Measurements from ENCODE around the gene TMED8. TPM values are rescaled to one million over a fixed set of nuclear protein-coding genes. Genes with fewer than 3 reads are reported as not detected.

The TMED8 gene
- total and polyA plus RNA-seq, 10 of the 15 experiments (the other 5 are each of a cell fraction or from before 2014, with no cell fraction given), result 7.3 to 39.1 (median 26.1) TPM

- TF ChIP-seq JUND (IDR thresholded peaks at IDR 0.05; ENCODE audit: low read depth, low read length) (no peak), NKRF (conservative IDR thresholded peaks at IDR 0.05) (no peak), NFIC (IDR thresholded peaks at IDR 0.05; ENCODE audit: low read depth, low read length) (peak; percentile 3; the same call in 1 of the 2 replicates), SREBF2 (IDR thresholded peaks at IDR 0.05; ENCODE audit: low read length) (no peak), MTA2 (IDR thresholded peaks at IDR 0.05; ENCODE audit: low read depth) (no peak), RCOR1 (conservative IDR thresholded peaks at IDR 0.05; ENCODE audit: low read depth, low read length) (no peak), ATF3 (IDR thresholded peaks at IDR 0.05; ENCODE audit: borderline replicate concordance, extremely low read depth, low read depth, low read length) (no peak), NR2F1 (conservative IDR thresholded peaks at IDR 0.05) (no peak), HCFC1 (IDR thresholded peaks at IDR 0.05; ENCODE audit: low read length) (no peak), ZNF384 (IDR thresholded peaks at IDR 0.05; ENCODE audit: borderline replicate concordance, low read depth, low read length) (no peak), SMAD5 (IDR thresholded peaks at IDR 0.05; ENCODE audit: low read depth) (no peak), CEBPB (IDR thresholded peaks at IDR 0.05; ENCODE audit: borderline replicate concordance in 1 of 2, low read depth in 2 of 2, low read length in 2 of 2) (no peak), CEBPZ (IDR thresholded peaks at IDR 0.05; ENCODE audit: low read depth, low read length) (no peak), CREB1 (IDR thresholded peaks at IDR 0.05; ENCODE audit: low read depth) (no peak), USF1 (IDR thresholded peaks at IDR 0.05; ENCODE audit: borderline replicate concordance, extremely low read length, insufficient read depth, low read depth, low read length) (no peak), PAX5 (IDR thresholded peaks at IDR 0.05; ENCODE audit: borderline replicate concordance, low read depth, low read length) (no peak), PML (IDR thresholded peaks at IDR 0.05; ENCODE audit: low read length) (no peak), ATF7 (IDR thresholded peaks at IDR 0.05; ENCODE audit: low read depth) (0 out of 2 replicates have a peak, but pooled peaks have one; percentile 18), CBFB (IDR thresholded peaks at IDR 0.05; ENCODE audit: low read depth) (peak; percentile 34; the same call in 1 of the 2 replicates), CHD4 (IDR thresholded peaks at IDR 0.05) (no peak), IKZF1 (conservative IDR thresholded peaks at IDR 0.05) (no peak), SIN3A (IDR thresholded peaks at IDR 0.05; ENCODE audit: low read depth, low read length) (no peak), FOS (IDR thresholded peaks at IDR 0.05; ENCODE audit: borderline replicate concordance, extremely low read depth, insufficient read length) (no peak)
- TF ChIP-seq, protein P1, sequence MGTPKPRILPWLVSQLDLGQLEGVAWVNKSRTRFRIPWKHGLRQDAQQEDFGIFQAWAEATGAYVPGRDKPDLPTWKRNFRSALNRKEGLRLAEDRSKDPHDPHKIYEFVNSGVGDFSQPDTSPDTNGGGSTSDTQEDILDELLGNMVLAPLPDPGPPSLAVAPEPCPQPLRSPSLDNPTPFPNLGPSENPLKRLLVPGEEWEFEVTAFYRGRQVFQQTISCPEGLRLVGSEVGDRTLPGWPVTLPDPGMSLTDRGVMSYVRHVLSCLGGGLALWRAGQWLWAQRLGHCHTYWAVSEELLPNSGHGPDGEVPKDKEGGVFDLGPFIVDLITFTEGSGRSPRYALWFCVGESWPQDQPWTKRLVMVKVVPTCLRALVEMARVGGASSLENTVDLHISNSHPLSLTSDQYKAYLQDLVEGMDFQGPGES (IDR thresholded peaks at IDR 0.05), result no peak
Observed at GRCh38 chr14:77303417-77304156, 73.3 kb downstream of the TMED8 start (continued).
